Hematopoietic multipotent progenitor cell treated with erythropoietin and hydrocortisone succinate and interleukin-3 and kit ligand, for 8 days (in vitro differentiated cells): ENCODE measurements around the gene RABEP2.
"Not testable (repeated sequence)": the region's sequence is repeated elsewhere in the genome, so short reads cannot be mapped to it uniquely, and the experiment has no call there.

Experiments
- DNase-seq: peaks from one replicate; pipeline ENCODE4 v3.0.0-alpha.2; 2015

Gene RABEP2

GRCh38 chr16:28932339-28933141 is 7.5 kb upstream of the RABEP2 start:
- no peak for DNase-seq

- no peak for DNase-seq
Measured at GRCh38 chr16:28931801-28932225, 6.8 kb upstream of the RABEP2 start, which contains the start of gene CD19. CD19 (plus strand) TSS chr16:28931971; CDS start chr16:28932001, 30 bp downstream.

- no peak for DNase-seq
Measured at GRCh38 chr16:28930652-28931051, 5.6 kb upstream of the RABEP2 start.

GRCh38 chr16:28930203-28930602 is 5.2 kb upstream of the RABEP2 start:
- DNase-seq: no peak

- no peak for DNase-seq
Measured at GRCh38 chr16:28927815-28928214, 2.8 kb upstream of the RABEP2 start.

GRCh38 chr16:28926284-28926683 is 1.2 kb upstream of the RABEP2 start:
- DNase-seq: not testable (repeated sequence)

- DNase-seq: peak; percentile 87
Measured at GRCh38 chr16:28925386-28926228, 569 bp upstream of the RABEP2 start.

- DNase-seq: no peak
Measured at GRCh38 chr16:28924399-28924761, 658 bp downstream of the RABEP2 start.

GRCh38 chr16:28923652-28924398 is 1.2 kb downstream of the RABEP2 start:
- DNase-seq: no peak

- no peak for DNase-seq
Measured at GRCh38 chr16:28923231-28923587, 1.8 kb downstream of the RABEP2 start.

GRCh38 chr16:28918698-28919097 is 6.3 kb downstream of the RABEP2 start:
- DNase-seq: no peak

GRCh38 chr16:28917095-28917494 is 7.9 kb downstream of the RABEP2 start:
- no peak for DNase-seq

GRCh38 chr16:28915181-28915580 is 9.9 kb downstream of the RABEP2 start:
- peak; percentile 7 for DNase-seq

GRCh38 chr16:28913946-28914724 is 10.9 kb downstream of the RABEP2 start:
- DNase-seq: no peak

GRCh38 chr16:28912558-28912957 is 12.5 kb downstream of the RABEP2 start:
- DNase-seq: no peak

GRCh38 chr16:28910086-28911031 is 14.7 kb downstream of the RABEP2 start:
- no peak for DNase-seq

GRCh38 chr16:28905800-28906372 is 19.2 kb downstream of the RABEP2 start:
- DNase-seq: no peak

- no peak for DNase-seq
Measured at GRCh38 chr16:28905229-28905754, 19.7 kb downstream of the RABEP2 start.

GRCh38 chr16:28904828-28905227 is 20.2 kb downstream of the RABEP2 start:
- DNase-seq: no peak

- no peak for DNase-seq
Measured at GRCh38 chr16:28904363-28904762, 20.7 kb downstream of the RABEP2 start.
